Esophagus mucosa (tissue), 1 donor: Measurements from ENCODE around the gene PPFIA2. TPM values are rescaled to one million over a fixed set of nuclear protein-coding genes. Genes with fewer than 3 reads are reported as not detected.
"Not testable (repeated sequence)": the region's sequence is repeated elsewhere in the genome, so short reads cannot be mapped to it uniquely, and the experiment has no call there.

ENCODE experiments used
- ATAC-seq: fragments of 200-7000 bp; cut with Tn5 transposase; one replicate; pipeline ENCODE4 v1.9.1; 2020
- total RNA-seq: library from RNA; stranded (reverse); gene quantifications from one replicate; pipeline ENCODE4 v1.2.4, GENCODE V29; 2023
- donor health status: DM: yes; HTN: yes; CAD: no.

The PPFIA2 gene
- total RNA-seq, 1 donor from 2014 or later = not detected

DNA sequence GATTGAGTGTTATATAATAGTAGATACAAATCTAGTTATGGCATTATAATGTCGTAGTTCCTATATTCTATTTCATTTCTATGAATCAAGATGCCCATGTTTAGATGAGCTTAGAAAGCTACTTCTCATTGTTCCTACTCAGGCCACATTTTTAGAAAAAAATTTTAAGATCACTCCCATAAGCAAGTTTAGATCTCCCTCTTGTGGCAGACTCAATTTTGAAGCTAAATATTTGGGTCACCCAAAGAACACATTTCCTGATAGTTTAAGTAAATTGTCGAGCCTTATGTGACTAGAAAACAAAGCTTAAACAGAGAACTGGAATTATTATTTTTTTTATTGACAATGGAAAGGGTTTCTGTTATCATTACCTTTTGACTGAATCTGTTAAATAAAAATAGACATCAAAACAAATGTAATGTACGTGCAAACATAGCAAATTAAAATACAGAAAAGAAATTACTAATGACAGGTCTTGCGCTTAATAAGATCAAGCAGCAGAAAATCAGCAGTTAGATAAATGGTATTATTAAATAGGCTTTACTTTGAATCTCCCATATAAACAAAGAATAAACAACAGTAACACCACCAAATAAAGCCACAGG is 501.1 kb downstream of the PPFIA2 start:
- ATAC-seq = no peak

DNA sequence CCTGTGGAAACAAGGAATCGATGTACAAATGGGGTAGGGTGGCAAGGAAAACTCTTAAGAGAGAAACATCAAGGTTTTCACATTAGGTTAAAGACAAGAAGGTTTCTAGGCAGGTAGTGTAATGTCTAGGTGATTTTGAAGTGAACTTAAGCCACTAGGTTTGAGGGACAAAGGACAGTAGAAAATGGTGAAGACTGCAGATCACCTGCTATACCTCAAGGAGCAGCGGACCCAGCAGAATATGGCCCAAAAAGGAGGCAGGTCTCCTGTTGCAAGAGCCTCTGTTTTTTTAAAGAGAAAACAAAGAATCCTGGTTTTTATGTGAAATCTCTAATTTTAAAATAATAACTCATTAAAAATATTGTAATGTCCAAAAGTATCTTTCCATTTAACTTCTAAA is 503.2 kb downstream of the PPFIA2 start:
- no peak for ATAC-seq

DNA sequence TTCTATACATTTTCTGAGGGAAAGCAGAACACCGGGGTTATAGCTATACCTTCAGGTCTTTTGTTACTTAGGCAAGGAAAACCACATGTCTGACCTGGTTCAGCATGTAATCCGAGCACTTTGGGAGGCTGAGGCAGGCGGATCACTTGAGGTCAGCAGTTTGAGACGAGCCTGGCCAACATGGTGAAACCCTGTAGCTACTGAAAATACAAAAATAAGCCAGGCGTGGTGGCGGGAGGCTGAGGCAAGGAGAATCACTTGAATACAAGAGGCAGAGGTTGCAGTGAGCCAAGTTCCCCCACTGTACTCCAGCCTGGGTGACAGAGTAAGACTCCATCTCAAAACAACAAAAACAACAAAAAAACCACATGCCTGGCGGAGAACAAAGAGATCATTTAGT is 503.7 kb downstream of the PPFIA2 start:
- no peak for ATAC-seq

DNA sequence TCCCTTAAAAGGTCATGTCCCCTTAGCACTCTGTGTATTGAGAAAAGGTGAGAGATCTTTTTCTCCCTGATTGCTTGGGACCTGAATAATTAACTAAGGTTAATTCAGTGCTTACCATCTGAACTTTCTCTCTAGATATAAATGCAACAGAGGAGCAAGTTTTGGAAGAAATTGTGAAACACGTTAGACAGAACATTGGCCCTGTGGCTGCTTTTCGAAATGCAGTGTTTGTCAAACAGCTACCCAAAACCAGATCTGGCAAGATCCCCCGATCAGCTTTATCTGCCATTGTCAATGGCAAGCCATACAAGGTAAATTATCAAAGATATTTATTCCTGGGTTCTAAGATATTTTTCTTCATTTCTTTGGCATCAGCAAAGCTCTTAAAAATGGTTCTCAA is 505.8 kb downstream of the PPFIA2 start:
- ATAC-seq = no peak

DNA sequence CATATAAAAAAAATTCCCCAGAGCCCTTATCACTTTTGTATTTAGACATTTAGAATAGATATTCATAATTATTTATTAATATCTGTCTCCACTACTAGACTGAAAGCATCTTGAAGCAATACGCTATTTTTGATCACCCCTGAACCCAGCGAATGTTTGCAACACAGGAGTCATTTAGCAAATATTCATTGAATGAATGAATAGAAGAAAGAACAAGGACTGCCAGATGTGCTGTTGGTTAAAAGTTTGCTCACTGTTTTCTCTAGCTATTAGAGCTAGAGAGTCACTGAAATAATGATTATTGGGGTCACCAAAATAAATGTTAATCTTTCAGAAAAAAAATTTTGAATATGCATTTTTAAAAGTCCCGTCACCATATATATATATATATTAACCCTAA is 506.9 kb downstream of the PPFIA2 start:
- no peak for ATAC-seq

DNA sequence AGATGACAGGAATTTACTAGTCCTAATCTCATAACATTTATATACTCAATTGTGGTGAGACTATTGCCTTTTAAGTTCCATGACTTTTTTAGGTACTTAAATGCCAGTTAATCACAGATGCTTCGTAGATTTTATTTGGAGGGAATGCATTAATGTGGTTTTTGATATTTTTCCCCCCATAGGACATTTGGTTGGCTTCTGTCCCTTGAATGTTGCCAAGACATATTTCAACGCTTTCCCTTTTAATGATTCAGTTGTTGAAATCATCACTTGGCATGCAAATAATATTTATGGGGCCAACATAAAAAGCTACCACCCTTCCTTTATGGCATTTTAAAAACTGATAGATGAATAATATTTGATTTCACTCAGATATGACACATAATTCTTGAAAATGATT is 509.2 kb downstream of the PPFIA2 start:
- no peak for ATAC-seq

DNA sequence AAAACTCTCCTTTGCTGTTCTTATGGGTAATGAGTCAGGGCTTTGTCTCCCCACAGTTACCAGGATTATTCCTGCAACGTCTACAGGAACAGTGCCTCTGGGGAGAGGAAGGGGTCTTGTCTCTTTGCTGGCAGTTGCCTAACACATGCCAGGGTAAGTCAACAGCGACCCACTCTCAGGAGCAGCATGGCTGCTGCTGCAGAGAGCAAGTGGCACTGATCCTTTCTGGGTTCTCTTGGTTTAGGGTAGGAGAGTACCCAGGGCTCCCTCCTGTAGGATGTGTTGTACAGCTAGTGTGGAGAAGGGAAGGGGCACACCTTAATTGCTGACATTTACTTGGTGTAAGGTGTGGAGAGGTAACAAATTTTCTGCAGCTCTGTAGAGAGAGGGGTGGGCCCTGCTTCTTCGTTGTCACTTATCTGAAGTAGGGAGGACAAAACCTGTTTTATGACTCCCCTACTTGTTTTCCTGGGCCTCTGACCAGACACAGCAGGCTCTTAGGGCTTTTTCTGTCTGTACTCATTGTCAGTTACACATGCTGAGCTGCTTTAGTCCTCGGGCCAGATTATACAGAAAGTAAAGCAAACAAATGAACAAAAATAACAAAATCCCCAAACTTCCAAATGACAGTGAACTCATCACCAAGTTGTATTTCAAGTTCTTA is 513.1 kb downstream of the PPFIA2 start:
- no peak for ATAC-seq

DNA sequence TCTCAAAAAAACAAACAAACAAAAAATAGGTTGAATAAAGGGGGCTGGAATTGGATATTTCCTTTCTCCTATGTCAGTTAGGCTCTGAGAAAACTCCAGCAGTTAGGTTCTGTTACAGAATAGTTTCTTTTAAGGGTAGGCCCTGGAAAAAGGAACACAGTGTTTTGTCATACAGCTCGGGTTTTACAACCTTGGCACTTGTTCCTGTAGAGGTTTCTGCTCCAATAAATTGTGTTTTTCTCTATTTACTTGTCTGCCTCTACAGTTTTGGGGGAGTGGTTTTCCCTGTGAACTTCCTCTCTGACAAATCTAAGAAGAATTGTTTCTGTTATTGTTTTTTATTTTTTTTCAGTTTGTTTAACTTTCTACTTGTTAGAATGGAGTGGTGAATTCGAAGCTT is 513.7 kb downstream of the PPFIA2 start:
- ATAC-seq = no peak

DNA sequence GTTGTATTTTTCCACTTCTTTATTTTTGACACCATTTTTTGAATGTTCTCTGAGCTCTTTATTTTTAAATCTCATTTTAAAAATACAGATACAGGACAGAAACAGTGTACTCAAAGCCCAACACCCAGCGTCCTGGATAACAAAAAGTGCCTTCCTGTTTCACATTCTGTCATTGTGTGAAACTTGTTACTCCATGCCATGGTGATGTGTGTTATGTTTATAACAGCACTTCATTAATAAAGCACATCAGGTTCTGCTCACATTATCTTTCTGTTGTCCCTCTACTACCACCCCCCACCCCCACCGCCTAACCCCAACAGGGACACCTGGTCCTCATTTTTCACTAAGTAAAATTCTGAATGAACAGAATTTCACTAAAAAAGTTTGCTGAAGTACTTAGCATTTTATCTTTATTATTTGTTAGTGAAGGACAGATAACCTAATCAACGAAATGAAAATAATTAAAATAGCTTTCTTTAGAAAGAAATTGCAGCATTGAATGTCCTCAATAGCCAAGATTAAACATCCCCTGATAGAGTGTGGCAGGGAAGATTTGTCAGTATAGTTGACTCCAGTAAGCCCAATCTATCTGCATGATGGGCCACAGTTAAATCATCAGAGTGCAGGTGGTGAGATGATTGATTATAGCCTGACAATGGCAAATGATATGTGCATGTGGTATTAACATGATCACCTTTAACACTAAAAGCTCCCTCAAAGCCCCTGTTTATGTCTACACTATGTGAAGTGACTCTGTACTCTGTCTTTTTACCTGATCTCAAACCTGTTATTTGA is 527.4 kb downstream of the PPFIA2 start:
- ATAC-seq = no peak

DNA sequence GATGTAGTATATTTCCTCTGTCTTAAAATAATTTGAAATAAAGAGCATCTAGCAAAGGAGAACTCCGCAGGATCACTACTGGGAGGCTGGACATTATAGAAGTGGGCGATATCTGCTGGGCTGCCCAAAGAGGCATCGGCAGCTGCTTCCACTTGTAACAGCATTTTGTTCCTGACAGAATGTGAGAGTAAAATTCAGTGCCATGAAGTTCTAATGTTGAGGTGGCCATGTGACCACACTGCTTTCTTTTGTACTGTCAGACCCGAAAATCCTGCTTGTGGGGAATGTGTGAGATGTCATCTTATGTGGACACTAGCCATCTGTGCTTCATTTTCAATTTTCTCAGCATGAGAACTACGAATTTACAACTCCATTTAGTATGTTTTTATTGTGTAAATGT is 529.4 kb downstream of the PPFIA2 start:
- no peak for ATAC-seq

DNA sequence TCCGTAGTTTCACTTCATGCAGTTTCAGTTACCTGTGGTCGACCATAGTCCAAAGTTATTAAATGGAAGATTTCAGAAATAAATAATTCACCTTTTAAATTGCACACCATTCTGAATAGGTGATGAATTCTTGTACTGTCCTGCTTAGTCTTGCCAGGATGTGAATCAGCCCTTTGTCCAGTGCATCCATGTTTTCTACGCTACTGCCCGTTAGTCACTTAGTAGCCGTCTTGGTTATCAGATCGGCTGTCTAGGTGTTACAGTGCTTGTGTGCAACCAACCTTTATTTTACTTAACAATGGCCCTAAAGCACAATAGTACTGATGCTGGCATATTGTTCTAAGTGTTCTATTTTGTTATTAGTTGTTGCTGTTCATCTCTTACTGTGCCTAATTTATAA is 534.5 kb downstream of the PPFIA2 start:
- ATAC-seq = no peak

DNA sequence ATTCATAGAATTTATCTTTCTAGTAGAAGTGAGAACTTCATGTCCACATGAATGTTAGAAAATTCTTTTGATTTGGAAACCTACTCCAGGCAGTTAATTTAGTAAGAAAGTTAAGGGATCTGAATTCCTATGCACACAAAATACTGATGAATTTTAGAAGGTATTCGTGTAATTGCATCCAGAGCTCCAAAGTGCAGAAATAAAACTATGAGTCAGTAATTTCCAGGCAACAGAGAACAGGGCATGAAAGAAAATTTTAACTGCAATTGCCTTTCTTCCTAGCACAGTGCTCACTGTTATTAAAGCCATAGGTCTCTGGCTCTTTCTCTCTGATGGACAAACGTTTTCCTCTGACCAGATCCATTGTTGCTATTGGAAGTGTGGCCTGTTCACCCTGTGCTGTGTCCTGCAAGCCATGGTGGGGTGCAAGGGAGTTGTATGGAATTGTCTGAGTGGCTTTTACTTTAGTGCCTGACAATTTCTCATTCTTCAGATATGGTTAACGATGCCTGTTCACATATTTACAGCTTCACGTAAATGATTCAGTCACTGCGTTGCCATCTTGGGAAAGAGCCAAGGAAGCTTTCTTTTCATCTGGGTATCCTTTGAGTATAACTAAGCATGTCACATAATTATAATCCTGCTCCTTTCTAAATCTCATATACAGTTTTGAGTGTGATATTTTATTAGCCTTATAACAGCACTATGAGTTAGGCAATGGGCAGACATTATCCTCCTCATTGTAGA is 536.1 kb downstream of the PPFIA2 start:
- no peak for ATAC-seq

DNA sequence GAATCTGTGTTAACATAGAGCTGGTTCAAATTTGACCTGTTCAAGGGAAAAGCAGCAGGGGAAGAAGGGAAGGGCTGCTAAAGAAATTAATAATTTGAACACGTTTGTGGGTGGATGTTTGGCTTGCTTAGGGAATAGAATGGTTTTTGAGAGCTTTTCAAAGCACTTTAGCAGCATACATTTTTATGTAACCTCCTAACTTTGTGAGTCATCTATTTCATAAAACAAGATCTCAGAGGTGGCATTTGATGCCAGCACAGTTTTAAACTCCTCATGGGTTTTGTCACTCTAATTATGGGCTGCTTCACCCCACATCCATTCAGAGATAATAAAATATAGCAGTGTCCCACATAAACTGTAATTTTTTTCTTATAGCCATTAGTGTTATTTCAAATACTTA is 537.5 kb downstream of the PPFIA2 start:
- ATAC-seq = no peak

DNA sequence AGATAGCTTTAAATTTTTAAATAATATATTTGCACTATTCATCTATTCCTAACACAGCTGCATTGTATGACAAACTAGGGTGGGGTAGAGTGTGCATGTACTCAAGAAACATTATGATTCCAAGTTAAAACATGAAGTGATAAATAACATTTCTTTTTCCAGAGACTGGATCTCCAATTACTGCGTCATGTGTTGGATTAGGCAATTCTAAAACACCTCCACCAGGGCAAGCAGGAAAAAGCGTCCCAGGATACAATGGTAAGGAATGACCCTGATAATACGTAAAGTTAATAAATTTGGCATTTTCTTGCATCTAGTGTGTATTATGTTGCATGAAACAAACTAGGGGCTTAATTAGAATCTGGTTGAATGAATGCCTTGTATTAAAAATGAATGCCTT is 542.4 kb downstream of the PPFIA2 start:
- no peak for ATAC-seq

DNA sequence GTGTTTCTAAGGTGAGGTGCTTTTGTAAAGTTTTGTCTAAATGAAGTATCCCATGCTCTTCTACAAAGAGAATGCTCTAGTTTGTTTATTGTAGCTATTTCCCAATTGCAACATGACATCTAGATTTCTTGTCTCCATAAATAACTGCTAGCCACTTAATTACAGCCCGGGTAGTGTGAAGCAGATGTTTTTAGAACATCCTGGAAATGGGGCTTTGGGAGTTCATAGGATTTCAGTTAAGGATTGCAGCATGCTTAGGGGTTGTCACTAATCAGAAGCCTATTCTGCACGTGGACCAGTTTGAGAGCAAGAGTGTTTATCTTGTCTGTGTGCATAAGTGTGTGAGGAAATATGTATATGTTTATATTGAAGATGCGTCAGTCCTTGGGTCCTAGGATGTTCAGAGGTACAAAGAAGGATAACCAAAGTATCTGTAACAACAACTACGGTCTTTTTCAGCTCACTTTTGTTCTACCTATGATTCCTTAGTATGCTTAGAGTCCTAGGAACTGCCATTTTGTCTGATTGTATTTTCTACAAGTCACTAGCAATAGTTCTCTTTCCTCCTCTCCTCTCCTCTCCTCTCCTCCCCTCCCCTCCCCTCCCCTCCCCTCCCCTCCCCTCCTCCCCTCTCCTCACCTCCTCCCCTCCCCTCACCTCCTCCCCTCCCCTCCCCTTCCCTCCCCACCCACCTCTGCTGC is 546.0 kb downstream of the PPFIA2 start:
- no peak for ATAC-seq

DNA sequence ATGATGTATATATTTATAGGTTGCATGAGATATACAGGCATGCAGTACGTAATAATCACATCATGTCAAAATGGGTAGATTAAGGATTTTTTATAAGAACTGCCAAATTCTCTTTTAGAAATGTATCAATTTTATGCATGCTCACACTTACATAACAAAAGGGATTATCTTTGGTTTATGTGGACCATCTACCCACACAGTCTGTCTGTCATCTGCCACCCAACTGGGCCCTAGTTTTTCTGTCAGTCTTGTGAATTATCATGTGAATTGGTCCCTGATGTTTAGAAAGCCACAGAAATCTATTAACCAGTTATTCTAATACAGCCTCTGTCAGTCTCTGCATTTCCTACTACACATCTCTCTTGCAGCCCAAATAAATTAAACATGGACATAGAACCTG is 547.8 kb downstream of the PPFIA2 start:
- no peak for ATAC-seq

DNA sequence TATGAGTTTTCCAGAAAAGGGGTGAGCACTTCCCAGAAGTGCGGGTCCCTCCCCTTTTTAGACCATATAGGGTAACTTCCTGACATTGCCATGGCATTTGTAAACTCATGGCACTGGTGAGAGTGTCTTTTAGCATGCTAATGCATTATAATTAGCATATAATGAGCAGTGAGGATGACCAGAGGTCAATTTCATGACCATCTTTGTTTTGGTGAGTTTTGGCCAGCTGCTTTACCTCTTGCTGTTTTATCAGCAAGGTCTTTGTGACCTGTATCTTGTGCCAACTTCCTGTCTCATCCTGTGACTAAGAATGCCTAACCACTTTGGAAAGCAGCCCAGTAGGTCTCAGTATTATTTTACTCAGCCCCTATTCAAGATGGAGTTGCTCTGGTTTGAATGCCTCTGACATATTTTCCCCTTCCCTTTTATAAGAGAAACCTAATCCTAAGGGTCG is 549.4 kb downstream of the PPFIA2 start:
- ATAC-seq = not testable (repeated sequence)

DNA sequence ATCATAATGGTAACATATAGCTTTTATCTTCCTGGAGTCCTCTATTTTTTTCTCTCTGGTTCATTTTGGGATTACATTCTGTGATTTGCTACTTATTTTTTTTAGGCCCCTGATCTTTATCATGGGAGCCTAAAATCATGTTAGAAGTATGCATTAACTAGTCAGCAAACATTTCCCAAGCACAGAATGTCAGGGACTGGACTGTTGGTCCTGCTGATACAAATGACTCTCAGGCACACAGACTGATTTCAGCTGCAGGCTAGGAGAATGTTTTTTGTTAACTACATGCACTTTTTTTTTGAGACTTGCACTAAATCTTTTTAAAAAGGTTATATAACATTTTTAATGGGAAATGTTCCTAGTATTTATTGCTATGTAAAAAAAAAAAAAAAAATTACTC is 550.1 kb downstream of the PPFIA2 start:
- ATAC-seq = no peak

DNA sequence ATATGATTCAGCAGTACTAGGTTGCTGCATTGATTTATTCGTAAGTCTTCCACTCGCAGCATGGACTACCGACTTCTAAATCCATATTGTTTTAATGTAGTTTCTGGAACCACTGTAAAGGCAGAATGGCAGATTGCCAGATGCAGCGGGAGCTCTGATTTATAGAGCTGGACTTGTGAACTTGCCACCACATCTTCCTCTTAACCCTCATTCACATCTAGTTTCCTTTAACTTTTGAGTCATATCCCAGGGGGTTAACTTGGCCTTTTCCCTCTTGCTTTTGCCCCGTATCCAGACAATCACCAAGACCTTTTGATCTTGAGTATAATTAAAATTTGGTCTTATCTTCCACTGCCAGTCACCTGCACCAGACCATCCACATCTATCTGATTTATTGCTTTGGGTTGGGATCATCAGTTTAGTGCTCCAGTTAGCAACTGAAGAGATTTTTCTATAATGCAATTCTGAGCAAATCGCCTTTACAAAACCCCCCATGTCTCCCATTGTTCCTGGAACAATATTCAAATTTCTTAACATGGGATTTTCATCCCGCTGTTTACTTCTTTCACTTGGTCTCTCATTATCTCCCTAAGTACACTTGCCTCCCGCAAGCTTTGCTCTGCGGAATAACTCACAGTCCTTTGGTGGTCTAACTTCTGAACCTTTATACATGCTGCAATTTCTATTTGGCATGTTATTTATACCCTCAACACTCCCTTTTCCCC is 550.8 kb downstream of the PPFIA2 start:
- no peak for ATAC-seq
